DMS114 treated with DMSO at 0.1 percent for 48 hours (cell line): ENCODE measurements around the gene SEMA5B.

ENCODE experiments used
- DNase-seq: peaks from one replicate; lab custom pipeline; 2025; ENCODE audit not compliant: unreplicated experiment; lab: John Stamatoyannopoulos, UW

SEMA5B gene

GRCh38 chr3:122928396-122929187 lies 99.0 kb downstream of the SEMA5B start:
- no peak for DNase-seq

GRCh38 chr3:122927726-122928125 lies 99.8 kb downstream of the SEMA5B start:
- no peak for DNase-seq

- DNase-seq, result no peak
Measured at GRCh38 chr3:122926811-122927210, 100.8 kb downstream of the SEMA5B start.

GRCh38 chr3:122926322-122926721 lies 101.2 kb downstream of the SEMA5B start:
- no peak for DNase-seq

- DNase-seq, result no peak
Measured at GRCh38 chr3:122925756-122926155, 101.8 kb downstream of the SEMA5B start.

GRCh38 chr3:122924056-122924455 lies 103.5 kb downstream of the SEMA5B start:
- DNase-seq, result no peak

GRCh38 chr3:122923611-122924010 lies 104.0 kb downstream of the SEMA5B start:
- no peak for DNase-seq

GRCh38 chr3:122921791-122922651 lies 105.5 kb downstream of the SEMA5B start:
- DNase-seq, result no peak

- DNase-seq, result no peak
Measured at GRCh38 chr3:122920986-122921385, 106.6 kb downstream of the SEMA5B start.

GRCh38 chr3:122919291-122919610 lies 108.3 kb downstream of the SEMA5B start:
- no peak for DNase-seq

- no peak for DNase-seq
Measured at GRCh38 chr3:122918576-122919290, 108.8 kb downstream of the SEMA5B start.

- no peak for DNase-seq
Measured at GRCh38 chr3:122917412-122917811, 110.2 kb downstream of the SEMA5B start.

- DNase-seq, result no peak
Measured at GRCh38 chr3:122916580-122916979, 111.0 kb downstream of the SEMA5B start.

GRCh38 chr3:122916084-122916483 lies 111.5 kb downstream of the SEMA5B start:
- no peak for DNase-seq

GRCh38 chr3:122915300-122916055 lies 112.1 kb downstream of the SEMA5B start:
- no peak for DNase-seq

GRCh38 chr3:122913539-122914100 lies 113.9 kb downstream of the SEMA5B start:
- no peak for DNase-seq

GRCh38 chr3:122912772-122913538 lies 114.6 kb downstream of the SEMA5B start:
- no peak for DNase-seq

GRCh38 chr3:122911901-122912300 lies 115.7 kb downstream of the SEMA5B start:
- DNase-seq, result no peak

GRCh38 chr3:122908251-122908650 lies 119.3 kb downstream of the SEMA5B start:
- DNase-seq, result no peak

- DNase-seq, result no peak
Measured at GRCh38 chr3:122907471-122907870, 120.1 kb downstream of the SEMA5B start.
